CD4-positive, alpha-beta T cell treated with Interleukin-2 at 100 ng/mL for 4 hours (primary cell): ENCODE measurements around the gene PDE3A.
A peak's percentile ranks its signal among the peaks of the same experiment; 100 is the strongest.

ENCODE experiments used
- DNase-seq: peaks from one replicate; pipeline ENCODE4 v3.0.0-alpha.2; 2020; ENCODE audit warnings: low spot score

The PDE3A gene

DNA sequence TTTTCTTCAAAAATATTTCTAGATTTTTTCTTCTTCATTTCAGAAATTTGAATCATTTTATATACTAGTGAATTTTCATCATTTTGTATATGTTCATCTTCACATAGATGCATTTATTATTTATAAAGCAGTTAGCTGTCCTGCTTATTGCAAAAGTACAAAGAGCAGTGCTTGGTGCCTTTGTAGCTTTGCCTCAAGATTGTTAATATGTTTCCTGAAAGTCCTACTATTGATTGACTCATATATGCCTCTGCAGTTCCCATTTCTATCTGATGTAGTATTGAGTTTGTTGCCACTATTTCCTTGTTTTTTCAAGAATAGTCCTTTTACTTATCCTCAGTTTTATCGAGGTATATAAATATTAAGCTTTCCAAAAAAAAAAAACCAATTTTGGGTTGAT, 89.7 kb downstream of the PDE3A start:
- DNase-seq, result no peak

DNA sequence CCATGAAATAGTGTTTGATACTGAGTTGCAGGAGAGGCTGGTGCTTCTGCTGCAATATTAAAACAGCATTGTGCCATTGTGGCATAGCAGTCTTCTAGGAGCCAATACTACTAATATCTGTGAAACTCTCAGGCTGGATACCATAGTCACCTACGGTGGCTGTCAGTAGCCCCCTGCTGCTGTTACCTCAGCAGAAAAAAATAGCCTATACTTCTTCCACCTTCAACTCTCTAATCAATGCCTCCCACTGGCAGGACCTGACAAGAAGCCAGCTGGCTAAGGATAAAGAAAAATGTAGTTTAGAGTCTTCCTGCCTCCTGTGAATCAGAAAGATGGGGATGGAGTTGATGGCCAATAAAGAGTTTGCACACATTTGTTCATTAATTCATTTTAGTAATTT, 91.6 kb downstream of the PDE3A start:
- no peak for DNase-seq

DNA sequence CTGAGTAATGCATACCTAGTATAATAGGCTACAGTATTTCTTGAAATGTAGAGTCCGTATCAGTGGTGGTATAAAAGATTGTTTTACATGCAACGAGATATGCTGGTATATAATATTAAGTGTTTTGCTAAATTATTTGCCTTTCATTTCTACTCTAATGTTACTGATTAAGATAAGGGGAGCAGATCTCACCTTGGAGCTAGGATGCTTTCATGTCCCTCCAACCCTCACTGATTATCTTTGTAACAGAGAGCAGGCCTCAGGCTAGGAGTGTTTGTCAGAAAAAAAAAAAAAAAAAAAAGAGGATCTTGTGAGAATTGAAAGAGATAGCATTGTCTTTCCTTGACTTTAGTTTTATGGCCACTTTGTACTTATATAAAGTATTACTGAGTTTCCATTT, 92.6 kb downstream of the PDE3A start:
- DNase-seq, result no peak

DNA sequence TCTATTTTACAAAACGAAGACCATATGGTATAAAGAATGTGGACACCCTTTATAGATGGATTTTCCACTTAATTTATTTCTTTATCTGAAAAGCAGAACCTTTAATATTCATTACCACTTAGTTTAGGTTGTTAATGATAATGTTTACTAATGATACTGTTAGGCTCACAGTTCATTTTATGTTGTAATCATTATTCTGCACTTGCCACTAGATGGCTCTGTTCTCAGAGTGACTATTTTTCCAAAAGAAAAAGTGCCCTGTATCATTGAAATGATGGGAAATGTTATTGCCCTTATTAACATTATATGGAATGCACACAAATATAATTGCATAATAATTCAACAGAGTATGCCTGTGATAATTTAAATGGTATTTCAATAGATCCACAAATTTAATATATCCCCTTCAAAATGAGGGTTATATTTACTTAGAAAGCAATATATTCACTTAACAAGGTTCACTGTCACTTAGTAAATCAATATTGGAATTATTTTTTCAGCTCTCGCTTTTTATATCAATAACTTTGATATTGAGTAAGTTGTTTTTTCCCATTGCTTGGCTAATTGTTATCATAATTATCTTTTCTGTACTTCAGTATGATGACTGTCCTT, 95.7 kb downstream of the PDE3A start:
- DNase-seq, result peak; percentile 2

DNA sequence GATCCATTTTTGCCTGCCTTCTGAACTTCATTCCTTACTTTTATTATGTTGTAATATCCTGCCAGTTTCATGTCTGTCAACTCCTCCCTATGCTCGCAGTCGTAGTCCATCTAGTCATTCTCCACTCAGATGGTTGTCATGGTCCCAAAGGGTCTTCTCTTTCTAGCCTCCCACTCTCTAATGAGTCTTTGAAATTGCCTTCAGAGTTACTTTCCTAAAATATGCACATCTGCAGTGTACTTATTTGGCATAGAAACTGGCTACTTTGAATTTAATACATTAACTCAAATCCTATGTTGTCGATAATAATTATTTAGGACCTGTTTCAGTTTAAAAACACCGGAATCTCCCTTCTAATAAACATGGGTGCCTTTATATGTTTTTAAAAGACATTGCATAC, 101.0 kb downstream of the PDE3A start:
- no peak for DNase-seq

DNA sequence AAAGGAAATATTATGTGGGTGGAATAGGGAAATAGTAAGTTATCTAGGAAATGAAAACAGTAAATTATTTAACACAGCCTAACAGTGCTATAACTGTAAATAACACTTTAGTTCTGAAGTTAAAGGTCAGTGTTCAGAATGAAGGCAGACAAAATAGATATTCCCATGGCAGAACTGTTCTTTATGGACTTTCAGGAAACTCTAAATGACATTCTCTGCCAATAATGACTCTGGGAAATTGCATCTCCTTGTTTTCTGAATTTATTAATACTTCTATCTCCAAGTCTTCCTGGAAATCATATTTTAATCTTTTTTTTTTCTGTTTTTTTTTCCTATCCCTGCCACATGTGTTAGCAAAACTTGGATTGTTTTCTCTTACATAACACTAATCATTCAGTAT, 101.4 kb downstream of the PDE3A start:
- DNase-seq, result no peak

DNA sequence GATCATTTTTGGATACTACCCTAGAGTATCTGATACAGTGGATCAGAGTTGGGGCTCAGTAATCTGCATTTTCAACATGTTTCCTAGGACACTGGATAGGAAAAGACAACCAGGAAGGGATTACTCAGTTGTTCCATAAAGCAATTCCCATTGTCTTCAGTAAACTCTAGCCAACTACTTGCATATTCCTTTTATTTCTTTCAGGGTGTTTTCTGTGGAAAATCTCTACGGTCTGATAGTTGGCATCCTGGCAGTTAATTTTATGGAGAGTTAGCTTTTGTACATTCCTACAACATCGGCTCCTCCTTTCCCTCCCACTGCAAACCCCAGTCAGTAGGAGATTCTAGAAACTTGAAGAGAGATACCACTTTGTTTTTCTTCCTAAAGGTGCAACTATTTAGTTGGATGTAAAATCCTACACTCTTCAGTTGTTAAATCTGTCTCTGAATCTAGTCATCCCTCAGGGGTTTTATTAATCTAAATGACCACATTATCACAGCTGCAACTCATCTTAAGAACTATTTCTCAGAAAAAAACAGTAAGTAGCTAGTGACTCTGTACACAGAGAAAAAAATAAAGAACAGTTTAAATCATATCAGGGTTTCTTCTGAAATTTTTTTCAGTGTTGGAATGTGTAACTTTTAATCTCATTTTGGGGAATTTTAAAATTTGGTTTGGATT, 103.9 kb downstream of the PDE3A start:
- no peak for DNase-seq

DNA sequence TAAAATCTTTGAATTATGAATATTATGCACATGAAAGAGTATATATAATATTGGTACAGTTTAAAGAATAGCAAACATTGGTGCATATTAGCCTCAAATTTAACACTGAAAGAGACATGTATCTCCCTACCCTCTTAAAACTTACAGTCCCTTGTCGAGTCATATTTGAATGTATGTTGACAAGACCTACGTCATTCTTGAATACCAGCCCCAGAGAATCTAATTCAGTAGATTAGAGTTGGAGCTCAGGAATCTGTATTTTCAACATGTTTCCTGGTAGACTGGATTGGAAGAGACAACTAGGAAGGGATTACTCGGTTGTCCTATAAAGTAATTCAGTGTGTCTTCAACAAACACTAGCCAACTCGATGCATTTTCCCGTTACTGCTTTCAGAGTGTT, 104.8 kb downstream of the PDE3A start:
- DNase-seq, result no peak

DNA sequence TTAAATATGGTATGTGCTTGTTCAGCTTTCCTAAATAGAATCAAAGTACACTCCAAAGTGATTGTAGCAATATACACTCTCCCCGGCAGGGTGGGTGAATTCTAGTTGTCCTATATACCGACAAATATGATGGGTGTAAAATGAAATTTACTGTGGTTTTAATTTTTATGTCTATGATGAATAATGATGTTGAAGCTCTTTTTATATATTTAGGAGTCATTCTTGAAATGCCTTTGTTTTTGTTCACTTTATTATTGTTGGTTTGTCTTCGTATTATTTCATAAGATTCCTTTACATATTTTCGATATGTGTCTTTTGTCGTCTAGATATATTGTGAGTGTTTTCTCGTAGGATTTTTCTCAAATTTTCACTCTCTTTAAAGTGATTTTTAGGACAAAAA, 105.7 kb downstream of the PDE3A start:
- DNase-seq, result no peak

DNA sequence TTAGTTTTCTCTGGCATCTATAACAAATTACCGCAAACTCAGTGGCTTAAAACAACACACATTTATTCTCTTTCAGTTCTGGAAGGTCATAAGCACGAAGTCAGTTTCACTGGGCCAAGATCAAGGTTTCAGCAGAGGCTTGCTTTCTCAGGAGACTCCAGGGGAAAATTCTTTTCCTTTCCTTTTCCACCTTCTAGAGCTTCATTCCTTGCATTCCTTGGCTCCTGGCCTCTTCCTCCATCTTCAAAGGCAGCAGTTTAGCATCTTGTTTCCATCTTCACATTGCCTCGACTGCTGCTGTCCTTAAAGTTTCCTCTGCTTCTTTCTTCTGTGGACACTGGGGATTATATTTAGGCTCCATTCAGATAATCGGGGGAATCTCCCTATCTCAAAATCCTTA, 106.1 kb downstream of the PDE3A start:
- no peak for DNase-seq

DNA sequence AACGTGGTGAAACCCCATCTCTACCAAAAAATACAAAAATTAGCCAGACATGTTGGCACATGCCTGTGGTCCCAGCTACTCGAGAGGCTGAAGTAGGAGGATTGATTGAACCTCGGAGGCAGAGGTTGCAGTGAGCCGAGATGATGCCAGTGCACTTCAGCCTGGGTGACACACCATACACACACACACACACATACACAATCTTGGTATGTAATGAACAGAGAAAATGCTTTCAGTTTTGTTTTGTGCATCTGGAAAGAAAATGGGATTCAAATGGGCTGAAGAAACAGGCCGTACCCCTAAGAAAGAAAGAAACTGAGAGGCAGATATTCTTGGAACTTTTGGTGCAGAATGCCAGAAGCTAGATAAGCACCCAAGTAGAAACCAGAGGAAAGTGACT, 107.2 kb downstream of the PDE3A start:
- no peak for DNase-seq

DNA sequence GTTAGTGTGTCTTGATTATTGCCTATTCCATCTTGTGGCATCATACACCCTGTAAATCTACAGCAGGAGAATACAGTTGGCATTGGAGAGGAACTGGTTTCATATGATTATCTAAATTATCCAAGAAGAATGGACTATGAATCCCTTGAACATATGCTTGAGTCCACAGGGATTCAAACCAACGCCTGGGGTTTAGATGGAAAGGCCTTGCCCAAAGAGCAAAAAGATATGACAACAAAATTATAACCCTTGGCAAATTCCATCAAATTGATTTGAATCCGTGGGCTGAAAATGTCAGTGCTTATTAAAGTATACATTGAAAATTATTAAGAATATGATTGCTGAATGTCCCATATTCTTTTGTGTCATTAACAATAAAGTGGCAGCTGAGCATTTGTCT, 108.2 kb downstream of the PDE3A start:
- no peak for DNase-seq

DNA sequence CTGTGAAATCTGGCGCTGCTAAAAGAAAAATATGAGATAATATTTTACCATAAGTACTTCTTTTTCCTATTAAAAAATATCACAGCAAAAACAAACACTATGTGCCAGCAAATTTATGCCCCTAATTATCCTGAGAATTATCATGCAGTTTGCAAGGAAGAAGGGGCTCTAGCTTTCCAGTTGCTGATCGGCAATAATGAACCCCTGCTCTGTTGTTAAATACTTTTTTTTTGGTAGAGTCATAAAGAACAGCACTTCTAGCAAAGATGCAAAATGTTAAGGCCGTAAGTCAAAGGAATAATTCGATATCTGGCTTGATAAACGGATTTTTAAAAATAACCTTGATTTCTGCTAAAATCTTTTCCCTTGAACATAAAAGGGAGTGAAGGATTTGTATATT, 108.9 kb downstream of the PDE3A start:
- DNase-seq, result no peak

DNA sequence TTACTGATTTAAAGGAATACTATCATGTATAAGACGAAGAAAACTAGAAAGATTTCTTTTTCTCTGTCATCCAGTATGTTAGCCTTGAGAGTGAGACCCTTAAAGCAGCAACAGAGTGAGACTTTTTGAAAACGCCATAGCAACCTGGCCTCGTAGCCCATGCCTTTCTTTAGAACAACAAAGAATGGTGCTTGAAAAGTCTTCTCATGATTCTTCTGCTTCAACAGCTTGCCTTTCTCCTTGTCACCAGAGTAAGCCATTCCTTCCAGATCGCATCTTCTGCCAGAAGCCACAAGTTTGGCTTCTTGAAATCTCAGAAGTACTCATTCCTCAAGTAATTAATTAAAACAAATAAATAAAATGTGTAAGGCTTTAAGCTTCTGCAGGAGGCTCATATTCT, 109.3 kb downstream of the PDE3A start:
- DNase-seq, result no peak

DNA sequence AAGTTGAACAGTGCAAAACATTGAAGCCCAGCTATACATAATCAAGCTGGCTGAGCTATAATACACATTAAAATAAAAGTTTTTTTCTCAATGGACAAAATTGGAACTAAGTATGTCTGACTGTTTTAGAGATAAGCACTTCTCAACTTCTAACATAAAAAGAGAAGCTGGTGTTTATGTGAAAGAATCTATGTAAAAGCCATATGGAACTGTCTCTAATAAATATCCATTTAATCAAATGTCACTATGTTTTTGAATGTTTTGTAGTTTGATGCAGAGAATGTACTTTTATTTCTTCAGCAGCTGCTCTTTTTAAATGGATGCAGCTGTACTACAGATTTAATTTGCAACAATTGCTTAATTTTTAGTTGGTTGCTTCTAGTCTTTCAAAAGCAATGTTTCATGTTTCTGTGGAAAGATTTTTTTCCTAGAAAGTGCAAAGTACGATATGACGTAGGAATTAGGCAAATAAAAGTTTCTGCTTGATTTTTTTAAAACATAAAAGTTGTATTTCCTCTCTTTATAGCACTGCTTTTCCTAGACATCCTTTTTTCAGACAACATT, 114.2 kb downstream of the PDE3A start:
- DNase-seq, result no peak

DNA sequence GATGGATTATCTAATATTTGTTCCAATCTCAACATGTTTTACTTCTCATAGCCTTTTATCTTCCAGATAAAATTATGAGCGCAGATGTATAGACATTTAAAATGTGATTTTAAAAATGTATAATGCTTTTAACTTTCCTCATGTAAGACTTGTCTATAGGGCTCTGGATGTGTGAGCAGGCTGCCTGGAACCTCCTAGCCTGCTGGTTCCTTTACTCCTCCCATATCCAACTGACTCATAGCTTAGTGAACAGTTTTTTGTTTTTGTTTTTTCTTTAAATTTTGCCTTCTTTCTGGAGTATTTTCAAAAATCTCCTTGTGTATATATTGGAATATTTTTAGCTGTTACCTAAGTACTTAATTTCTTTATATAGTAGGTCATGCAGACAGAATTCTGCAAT, 115.4 kb downstream of the PDE3A start:
- no peak for DNase-seq

DNA sequence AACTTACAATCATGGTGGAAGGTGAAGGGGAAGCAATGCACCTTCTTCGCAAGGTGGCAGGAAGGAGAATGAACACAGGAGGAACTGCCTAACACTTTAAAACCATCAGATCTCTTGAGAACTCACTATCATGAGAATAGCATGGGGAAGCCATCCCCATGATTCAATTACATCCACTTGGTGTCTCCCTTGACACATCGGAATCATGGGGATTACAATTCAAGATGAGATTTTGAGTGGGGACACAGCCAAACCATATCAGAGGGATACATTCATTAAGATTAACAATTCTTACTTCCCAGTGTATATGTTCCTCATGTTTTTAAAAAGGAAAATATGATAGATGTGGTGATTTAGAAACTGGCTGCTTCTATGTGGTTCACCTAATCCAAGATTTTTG, 117.9 kb downstream of the PDE3A start:
- DNase-seq, result no peak

DNA sequence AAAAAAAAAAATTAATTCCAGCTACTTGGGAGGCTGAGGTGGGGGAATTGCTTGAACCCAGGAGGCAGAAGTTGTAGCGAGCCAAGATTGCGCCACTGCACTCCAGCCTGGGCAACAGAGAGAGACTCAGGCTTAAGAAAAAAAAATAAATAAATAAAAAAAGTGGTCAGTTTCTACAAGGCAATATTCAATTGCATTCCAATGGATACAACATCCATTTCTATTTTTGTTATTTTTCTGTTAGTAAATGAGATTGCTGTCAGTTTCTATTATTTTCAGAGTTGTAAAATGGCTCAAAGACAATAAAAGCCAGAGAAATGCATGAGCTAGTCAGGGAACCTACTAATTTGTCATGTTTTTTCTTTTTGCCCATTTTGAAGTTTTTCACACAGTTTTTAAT, 119.2 kb downstream of the PDE3A start:
- no peak for DNase-seq

DNA sequence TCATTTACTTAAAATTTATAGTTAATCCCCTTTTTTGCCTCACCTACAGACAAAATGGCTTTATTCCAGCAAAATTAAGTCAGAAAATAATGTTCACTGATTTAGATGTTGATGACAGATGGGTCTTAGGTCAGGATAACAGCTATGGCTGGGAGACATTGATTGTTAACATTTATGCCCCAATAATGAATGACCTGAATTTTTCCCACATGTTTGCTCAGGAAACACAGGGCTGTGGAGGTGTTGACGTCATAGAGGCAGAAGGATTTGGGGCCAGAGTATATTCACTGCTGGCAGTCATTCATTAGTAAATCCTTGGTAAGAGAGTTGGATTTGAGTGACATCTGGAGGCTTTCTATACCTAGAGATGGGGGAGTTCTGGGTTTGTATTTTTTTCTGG, 121.3 kb downstream of the PDE3A start:
- no peak for DNase-seq

DNA sequence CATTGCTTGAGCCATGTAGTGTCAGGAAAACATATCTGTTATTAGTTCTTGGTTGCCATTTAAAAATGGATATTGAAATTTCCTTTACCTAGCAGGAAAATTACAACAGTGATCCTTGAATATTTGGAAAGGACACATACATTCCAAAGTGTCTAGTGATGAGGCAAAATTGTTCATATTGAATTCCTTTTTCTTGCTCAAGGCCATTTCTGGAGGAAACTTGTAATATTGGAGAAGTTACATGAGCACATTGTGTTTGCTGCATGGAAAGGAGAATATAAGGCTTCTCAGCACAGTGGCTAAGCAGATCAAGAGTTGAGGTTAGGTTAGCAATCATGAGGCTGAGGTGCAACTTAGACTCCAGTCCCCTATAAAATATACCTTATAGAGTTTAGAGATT, 121.9 kb downstream of the PDE3A start:
- DNase-seq, result no peak

DNA sequence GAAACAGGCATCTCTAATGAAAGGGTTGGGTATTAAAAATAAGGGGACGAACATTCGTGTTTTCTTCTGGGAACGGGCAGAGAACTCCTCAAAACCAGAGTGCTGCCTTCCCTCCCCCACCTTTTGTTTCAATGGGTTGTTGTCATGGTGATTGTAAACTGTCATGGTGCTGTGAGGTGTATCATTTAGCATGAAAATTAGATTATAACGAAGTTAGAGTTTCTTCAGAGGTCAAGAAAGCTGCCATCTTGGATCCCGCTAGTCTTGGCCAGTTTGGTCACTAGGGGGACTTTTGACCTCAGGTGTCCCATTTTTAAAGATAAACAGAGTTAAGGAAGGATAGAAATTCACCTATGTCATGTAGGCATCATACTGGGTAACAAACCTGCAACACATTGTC, 123.0 kb downstream of the PDE3A start:
- DNase-seq, result no peak

DNA sequence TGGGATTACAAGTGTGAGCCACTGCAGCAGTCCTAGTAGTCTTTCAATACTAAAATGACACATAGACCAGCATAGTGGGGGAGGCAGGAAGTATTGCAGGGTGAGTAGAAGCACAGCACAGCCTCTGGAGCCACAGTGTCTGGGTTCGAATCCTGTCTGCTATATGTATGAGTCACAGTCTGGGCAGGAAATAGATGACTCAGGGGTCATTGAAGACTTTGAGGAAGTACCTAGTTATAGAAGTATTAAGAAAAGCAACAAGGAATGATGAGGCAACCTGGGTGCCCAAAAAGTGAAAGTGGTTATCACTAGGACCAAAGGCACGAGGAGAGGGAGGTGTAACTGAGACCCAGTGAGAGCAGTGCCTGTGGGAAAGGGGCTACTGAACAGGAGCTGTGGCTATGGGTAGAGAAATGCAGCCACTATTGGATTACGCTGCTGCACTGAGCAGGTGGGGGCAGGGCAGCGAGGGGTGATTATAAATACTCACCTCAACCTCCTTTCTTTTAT, 124.0 kb downstream of the PDE3A start:
- DNase-seq, result no peak

DNA sequence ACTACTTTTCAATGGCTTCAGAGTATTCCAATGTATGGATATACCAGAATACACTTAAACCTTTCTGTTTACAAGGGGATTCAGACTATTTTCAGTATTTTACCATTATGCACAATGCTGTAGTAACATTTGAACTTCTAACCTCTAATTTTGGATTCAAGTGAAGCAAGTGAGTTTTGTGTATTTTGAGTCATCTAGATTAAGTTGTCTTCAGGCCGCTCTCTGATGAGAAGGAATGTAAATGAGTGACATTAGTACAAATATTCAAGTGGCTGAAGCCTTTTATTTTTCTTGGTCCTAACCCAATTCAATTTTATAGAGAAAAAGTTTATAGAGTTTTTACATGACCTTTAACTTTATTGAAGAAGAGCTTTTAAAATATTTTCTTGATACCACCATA, 125.6 kb downstream of the PDE3A start:
- no peak for DNase-seq

DNA sequence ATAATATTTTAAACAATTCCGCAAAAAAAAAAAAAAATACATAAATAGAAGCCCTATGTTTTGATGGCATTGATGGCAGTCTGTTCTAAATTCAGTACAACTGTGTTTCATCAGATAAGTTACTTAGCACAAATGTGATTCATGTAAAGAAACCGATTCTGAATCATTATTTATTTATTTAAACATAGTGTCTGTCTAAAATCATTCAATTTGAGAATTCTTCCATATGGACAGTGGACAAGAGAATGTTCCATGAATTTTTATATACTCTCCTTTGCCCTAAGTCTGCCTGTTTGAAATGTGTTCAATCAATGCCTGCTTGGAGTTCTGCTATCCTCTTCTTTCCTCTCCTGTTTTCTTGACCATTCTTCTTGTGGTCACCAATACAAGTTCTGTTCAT, 126.5 kb downstream of the PDE3A start:
- no peak for DNase-seq
